HCT116 (cell line): ENCODE data around the gene SYNE3. TPM values are rescaled to one million over a fixed set of nuclear protein-coding genes. Genes with fewer than 3 reads are reported as not detected.

Source experiments
- ATAC-seq: fragments of 200-7000 bp; cut with Tn5 transposase; 2 replicates; pipeline ENCODE4 v1.9.1; 2020; ENCODE audit warnings: mild to moderate bottlenecking, moderate library complexity
- BruUV-seq: library from RNA; stranded (reverse); fragments of 400-500 nt; replicated peaks from 2 replicates; lab custom pipeline; 2021; lab: Mats Ljungman, UMichigan
- CTCF ChIA-PET: fragments of 300-600 bp; sonication (Branson Sonifier 250); formaldehyde crosslinking; loops from one replicate; lab custom pipeline; 2021; ENCODE audit warnings: antibody characterized with exemption; lab: Charles Lee
- POLR2A ChIA-PET: fragments of 300-600, 350-600 bp; sonication (Branson Sonifier 250); formaldehyde crosslinking; loops from one replicate; lab custom pipeline; 2021; ENCODE audit warnings: antibody characterized with exemption; lab: Charles Lee
- RAD21 ChIA-PET, 2 experiments: fragments of 300-600 bp; sonication (Branson Sonifier 250); formaldehyde crosslinking; loops; one replicate each; lab custom pipeline; 2023; ENCODE audit warnings: low total read pairs in 2 of 2; ENCODE audit not compliant: uncharacterized antibody in 2 of 2, unreplicated experiment in 2 of 2, low non-redundant PET in 1 of 2; lab: Charles Lee
- DNase-seq: peaks from one replicate; pipeline ENCODE4 v3.0.0-alpha.2; 2010; ENCODE audit warnings: low read depth, low spot score
- H2AFZ ChIP-seq: fragments of 200-600 bp; shearing (Covaris generic), sonication (generic); 2 replicates; pipeline ENCODE4 v1.6.1; 2017; ENCODE audit warnings: low read depth, mixed run types, mixed read lengths, antibody characterized with exemption, low read length; ENCODE audit not compliant: poor library complexity, severe bottlenecking
- H3K27ac ChIP-seq: 2 replicates; pipeline ENCODE4 v1.5.1; 2012; ENCODE audit warnings: low read depth, low read length
- H3K27me3 ChIP-seq: fragments of 200-600 bp; sonication (generic); 2 replicates; pipeline ENCODE4 v1.6.1; 2016; ENCODE audit warnings: mixed run types, low read length, mixed read lengths; ENCODE audit not compliant: insufficient read depth
- H3K36me3 ChIP-seq, 2 experiments: fragments of 200-500 bp in 1 of 2; fragments of 200-600 bp in 1 of 2; sonication (Bioruptor generic) in 1 of 2; sonication (generic) in 1 of 2; 2 replicates each; pipeline versions ENCODE4 v1.5.1 to v1.6.1; 2014 to 2016; ENCODE audit warnings: low read length in 2 of 2, inconsistent platforms in 1 of 2, mixed read lengths in 1 of 2, mixed run types in 1 of 2; ENCODE audit not compliant: insufficient read depth in 2 of 2, control insufficient read depth in 1 of 2
- H3K4me1 ChIP-seq, 2 experiments: fragments of 200-600 bp in 1 of 2; sonication (generic) in 1 of 2; 2 replicates each; pipeline versions ENCODE4 v1.5.1 to v1.6.1; 2012 to 2017; ENCODE audit warnings: low read length in 2 of 2, inconsistent platforms in 1 of 2, mild to moderate bottlenecking in 1 of 2, mixed read lengths in 1 of 2, mixed run types in 1 of 2, moderate library complexity in 1 of 2; ENCODE audit not compliant: insufficient read depth in 2 of 2, control insufficient read depth in 1 of 2
- H3K4me2 ChIP-seq: fragments of 200-600 bp; sonication (generic); 2 replicates; pipeline ENCODE4 v1.6.1; 2017; ENCODE audit warnings: mixed run types, low read length, mixed read lengths
- H3K4me3 ChIP-seq, 2 experiments: fragments of 200-600 bp in 1 of 2; sonication (generic) in 1 of 2; replicated peaks in 1 of 2; 2 replicates each; pipeline ENCODE4 v1.5.1; 2011 to 2016; ENCODE audit warnings: low read length in 2 of 2, control low read depth in 1 of 2, low read depth in 1 of 2, mild to moderate bottlenecking in 1 of 2, mixed read lengths in 1 of 2, mixed run types in 1 of 2
- H3K79me2 ChIP-seq: fragments of 200-600 bp; sonication (generic); 2 replicates; pipeline ENCODE4 v1.6.1; 2017; ENCODE audit warnings: mild to moderate bottlenecking, mixed run types, low read length, moderate library complexity, mixed read lengths; ENCODE audit not compliant: insufficient read depth
- H3K9ac ChIP-seq: fragments of 200-600 bp; sonication (generic); 2 replicates; pipeline ENCODE4 v1.6.1; 2016; ENCODE audit warnings: low read length, mixed read lengths
- H3K9me2 ChIP-seq: fragments of 200-600 bp; sonication (generic), shearing (Covaris generic); 2 replicates; pipeline ENCODE4 v1.6.1; 2017; ENCODE audit warnings: mixed run types, mild to moderate bottlenecking, moderate library complexity; ENCODE audit not compliant: insufficient read depth
- H3K9me3 ChIP-seq, 2 experiments: fragments of 200-500 bp in 1 of 2; fragments of 200-600 bp in 1 of 2; sonication (Bioruptor generic) in 1 of 2; sonication (generic) in 1 of 2; 2 replicates each; pipeline ENCODE4 v1.6.1; 2014 to 2017; ENCODE audit warnings: low read length in 2 of 2, mixed read lengths in 2 of 2, inconsistent platforms in 1 of 2, low read depth in 1 of 2, mild to moderate bottlenecking in 1 of 2, mixed run types in 1 of 2, moderate library complexity in 1 of 2; ENCODE audit not compliant: control insufficient read depth in 1 of 2, insufficient read depth in 1 of 2
- H4K20me1 ChIP-seq: fragments of 200-600 bp; sonication (generic), shearing (Covaris generic); 2 replicates; pipeline ENCODE4 v1.6.1; 2017; ENCODE audit warnings: mixed run types, mild to moderate bottlenecking, moderate library complexity; ENCODE audit not compliant: insufficient read depth
- CBX3 ChIP-seq: IDR thresholded peaks from 2 replicates; pipeline ENCODE4 v1.6.1; 2012; ENCODE audit warnings: low read depth
- CEBPB ChIP-seq: IDR thresholded peaks from 2 replicates; pipeline ENCODE4 v1.6.1; 2012; ENCODE audit warnings: low read depth
- CTCF ChIP-seq, 3 experiments: fragments of 200-600 bp in 1 of 3; sonication (generic) in 1 of 3; IDR thresholded peaks in 2 of 3; conservative IDR thresholded peaks in 1 of 3; 2 replicates each; pipeline ENCODE4 v1.5.1; 2012 to 2017; ENCODE audit warnings: low read depth in 2 of 3, low read length in 2 of 3, antibody characterized with exemption in 1 of 3, borderline replicate concordance in 1 of 3, control low read depth in 1 of 3, mild to moderate bottlenecking in 1 of 3, mixed read lengths in 1 of 3, mixed run types in 1 of 3, moderate library complexity in 1 of 3; ENCODE audit not compliant: insufficient read depth in 1 of 3
- EGR1 ChIP-seq: IDR thresholded peaks from 2 replicates; pipeline ENCODE4 v1.6.1; 2012; ENCODE audit warnings: low read depth
- ELF1 ChIP-seq: IDR thresholded peaks from 2 replicates; pipeline ENCODE4 v1.6.1; 2012; ENCODE audit warnings: low read depth, borderline replicate concordance
- EZH2phosphoT487 ChIP-seq: fragments of 200-600 bp; IDR thresholded peaks from 2 replicates; pipeline ENCODE4 v1.6.1; 2018; ENCODE audit warnings: antibody characterized with exemption, borderline replicate concordance
- FOSL1 ChIP-seq: IDR thresholded peaks from 2 replicates; pipeline ENCODE4 v1.6.1; 2012; ENCODE audit warnings: low read depth
- JUND ChIP-seq: IDR thresholded peaks from 2 replicates; pipeline ENCODE4 v1.6.1; 2012
- POLR2A ChIP-seq: IDR thresholded peaks from 2 replicates; pipeline ENCODE4 v1.7.0; 2011; ENCODE audit warnings: borderline replicate concordance; ENCODE audit not compliant: insufficient read depth, insufficient read length; ENCODE audit errors: extremely low read depth
- RAD21 ChIP-seq: IDR thresholded peaks from 2 replicates; pipeline ENCODE4 v1.6.1; 2012; ENCODE audit warnings: low read depth, mild to moderate bottlenecking
- SRF ChIP-seq: IDR thresholded peaks from 2 replicates; pipeline ENCODE4 v1.6.1; 2012; ENCODE audit warnings: low read depth
- TCF7L2 ChIP-seq: IDR thresholded peaks from 2 replicates; pipeline ENCODE4 v1.7.0; 2011; ENCODE audit warnings: borderline replicate concordance, inconsistent platforms; ENCODE audit not compliant: insufficient read depth, insufficient read length; ENCODE audit errors: extremely low read depth
- YY1 ChIP-seq: IDR thresholded peaks from 2 replicates; pipeline ENCODE4 v1.6.1; 2011; ENCODE audit warnings: low read length, low read depth, moderate library complexity, mild to moderate bottlenecking; ENCODE audit not compliant: insufficient replicate concordance; ENCODE audit errors: extremely low read depth
- ZNF274 ChIP-seq: fragments of 200-500 bp; sonication (Bioruptor generic); IDR thresholded peaks from 2 replicates; pipeline ENCODE4 v1.6.1; 2014; ENCODE audit warnings: mild to moderate bottlenecking, low read depth, low read length, inconsistent platforms
- intact Hi-C: fragments of 100-400 bp; cut with micrococcal nuclease; formaldehyde crosslinking; loops from 2 replicates; pipeline ENCODE4 v1.10.0; 2022
- total RNA-seq: library from RNA; stranded (reverse); gene quantifications from one replicate; pipeline ENCODE4 v1.2.1, GENCODE V29; 2021; ENCODE audit not compliant: unreplicated experiment
- TF ChIP-seq, protein P1 (sequence below): IDR thresholded peaks from 2 replicates; pipeline ENCODE4 v1.6.1; 2011; ENCODE audit warnings: mild to moderate bottlenecking, low read length, moderate library complexity; ENCODE audit not compliant: insufficient replicate concordance; ENCODE audit errors: extremely low read depth

SYNE3 gene
- total RNA-seq, 1 experiment from 2014 or later = 3.6 TPM

GRCh38 chr14:95564060-95564459 lies 47.6 kb upstream of the SYNE3 start:
- no TSS peak for BruUV-seq
- RAD21 ChIA-PET = no interaction called here
- no peaks in the 10 kb centered on the region for H3K4me1 ChIP-seq

GRCh38 chr14:95562892-95563685 lies 46.6 kb upstream of the SYNE3 start:
- Histone ChIP-seq H3K4me2 (no peak overlapping the region), H2AFZ (no peak overlapping the region), H3K36me3 (no peaks in the 10 kb centered on the region), H3K4me3 (no peak overlapping the region), H3K27me3 (peaks cover 3% of the 10 kb centered on the region; the same call in 1 of the 2 replicates), H4K20me1 (no peaks in the 10 kb centered on the region), H3K27ac (no peak overlapping the region), H3K9me2 (no peaks in the 10 kb centered on the region), H3K4me1 (no peaks in the 10 kb centered on the region), H3K9me3 (no peaks in the 10 kb centered on the region), H3K79me2 (no peaks in the 10 kb centered on the region), H3K9ac (no peak overlapping the region)
- BruUV-seq = no TSS peak
- no peak for ATAC-seq
- POLR2A ChIA-PET = no interaction called here
- DNase-seq = no peak
- intact Hi-C loops = loop anchor here (5.0 kb wide), 2 partner anchors 334 to 714 kb away; no protein-coding TSS in a partner anchor
- CTCF ChIA-PET = interaction anchor here (1.1 to 1.5 kb wide), 2 partner anchors 211 to 431 kb away, joined by 3 to 6 read pairs; no protein-coding TSS in a partner anchor
- RAD21 ChIA-PET = no interaction called here
- TF ChIP-seq CTCF (IDR thresholded peaks at IDR 0.05 in 2 of 3, conservative IDR thresholded peaks at IDR 0.05 in 1 of 3; ENCODE audit: borderline replicate concordance in 1 of 3, insufficient read depth in 1 of 3, low read depth in 2 of 3, low read length in 2 of 3) (no peak), EZH2phosphoT487 (no peak), RAD21 (no peak), EGR1 (no peak), ELF1 (no peak), CBX3 (no peak), SRF (no peak), YY1 (no peak), POLR2A (no peak), ZNF274 (no peak), JUND (no peak), TCF7L2 (no peak)

More at GRCh38 chr14:95564060-95564459, 47.6 kb upstream of the SYNE3 start:
- Histone ChIP-seq H3K4me2 (no peak overlapping the region), H3K4me3 (no peak overlapping the region), H3K27me3 (peaks cover 10% of the 10 kb centered on the region), H4K20me1 (no peaks in the 10 kb centered on the region), H3K9me2 (no peaks in the 10 kb centered on the region), H3K9me3 (no peaks in the 10 kb centered on the region), H3K9ac (no peak overlapping the region), H3K36me3 (no peaks in the 10 kb centered on the region), H2AFZ (no peak overlapping the region), H3K27ac (no peak overlapping the region), H3K79me2 (no peaks in the 10 kb centered on the region)
- CTCF ChIA-PET = interaction anchor here (1.1 kb wide), 1 partner anchor 210 kb away, joined by 3 read pairs; no protein-coding TSS in a partner anchor
- TF ChIP-seq ELF1 = no peak
- TF ChIP-seq, protein P1, sequence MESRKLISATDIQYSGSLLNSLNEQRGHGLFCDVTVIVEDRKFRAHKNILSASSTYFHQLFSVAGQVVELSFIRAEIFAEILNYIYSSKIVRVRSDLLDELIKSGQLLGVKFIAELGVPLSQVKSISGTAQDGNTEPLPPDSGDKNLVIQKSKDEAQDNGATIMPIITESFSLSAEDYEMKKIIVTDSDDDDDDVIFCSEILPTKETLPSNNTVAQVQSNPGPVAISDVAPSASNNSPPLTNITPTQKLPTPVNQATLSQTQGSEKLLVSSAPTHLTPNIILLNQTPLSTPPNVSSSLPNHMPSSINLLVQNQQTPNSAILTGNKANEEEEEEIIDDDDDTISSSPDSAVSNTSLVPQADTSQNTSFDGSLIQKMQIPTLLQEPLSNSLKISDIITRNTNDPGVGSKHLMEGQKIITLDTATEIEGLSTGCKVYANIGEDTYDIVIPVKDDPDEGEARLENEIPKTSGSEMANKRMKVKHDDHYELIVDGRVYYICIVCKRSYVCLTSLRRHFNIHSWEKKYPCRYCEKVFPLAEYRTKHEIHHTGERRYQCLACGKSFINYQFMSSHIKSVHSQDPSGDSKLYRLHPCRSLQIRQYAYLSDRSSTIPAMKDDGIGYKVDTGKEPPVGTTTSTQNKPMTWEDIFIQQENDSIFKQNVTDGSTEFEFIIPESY = no peak
- no peak for TF ChIP-seq CEBPB
- no peak for TF ChIP-seq FOSL1
- ATAC-seq (no peak), DNase-seq (no peak)
- POLR2A ChIA-PET = no interaction called here
- intact Hi-C loops = loop anchor here (5.0 kb wide), 2 partner anchors 333 to 713 kb away; no protein-coding TSS in a partner anchor
